HEK293 (cell line): Measurements from ENCODE around the gene HOXA6.

Source experiments
- CTCF ChIP-seq: fragments of 450-650 bp; formaldehyde crosslinking; IDR thresholded peaks from 2 replicates; pipeline ENCODE4 v1.5.1; 2016; ENCODE audit warnings: missing biosample characterization, missing genetic modification characterization
- ELK4 ChIP-seq: IDR thresholded peaks from 2 replicates; pipeline ENCODE4 v1.6.1; 2011; ENCODE audit warnings: mild to moderate bottlenecking, low read depth, low read length, borderline replicate concordance
- SP2 ChIP-seq: fragments of 450-650 bp; formaldehyde crosslinking; IDR thresholded peaks from 2 replicates; pipeline ENCODE4 v1.5.1; 2016; ENCODE audit warnings: missing biosample characterization, missing genetic modification characterization
- ZNF121 ChIP-seq: fragments of 450-650 bp; formaldehyde crosslinking; IDR thresholded peaks from 2 replicates; pipeline ENCODE4 v1.5.1; 2016; ENCODE audit warnings: missing biosample characterization, missing genetic modification characterization
- ZNF175 ChIP-seq: fragments of 450-650 bp; formaldehyde crosslinking; IDR thresholded peaks from 2 replicates; pipeline ENCODE4 v1.5.1; 2016; ENCODE audit warnings: missing biosample characterization, missing genetic modification characterization
- ZNF423 ChIP-seq: fragments of 450-650 bp; formaldehyde crosslinking; IDR thresholded peaks from 2 replicates; pipeline ENCODE4 v1.5.1; 2016; ENCODE audit warnings: missing biosample characterization, missing genetic modification characterization
- ZNF629 ChIP-seq: fragments of 450-650 bp; formaldehyde crosslinking; IDR thresholded peaks from 2 replicates; pipeline ENCODE4 v1.5.1; 2017; ENCODE audit warnings: missing biosample characterization, missing genetic modification characterization
- TF ChIP-seq, protein P1 (sequence below): fragments of 450-650 bp; formaldehyde crosslinking; IDR thresholded peaks from 2 replicates; pipeline ENCODE4 v1.5.1; 2017; ENCODE audit warnings: missing biosample characterization, missing genetic modification characterization

GRCh38 chr7:27156508-27156898, 8.9 kb upstream of the HOXA6 start, which contains the start of gene HOXA7:
- no peak for TF ChIP-seq CTCF
- TF ChIP-seq ZNF175 (tag by site-specific recombination), result no peak
- no peak for TF ChIP-seq ZNF121 (tag by site-specific recombination)
- no peak for TF ChIP-seq ZNF423 (tag by site-specific recombination)
- no peak for TF ChIP-seq ZNF629
- TF ChIP-seq SP2 (tag by site-specific recombination), result no peak
- TF ChIP-seq, protein P1, sequence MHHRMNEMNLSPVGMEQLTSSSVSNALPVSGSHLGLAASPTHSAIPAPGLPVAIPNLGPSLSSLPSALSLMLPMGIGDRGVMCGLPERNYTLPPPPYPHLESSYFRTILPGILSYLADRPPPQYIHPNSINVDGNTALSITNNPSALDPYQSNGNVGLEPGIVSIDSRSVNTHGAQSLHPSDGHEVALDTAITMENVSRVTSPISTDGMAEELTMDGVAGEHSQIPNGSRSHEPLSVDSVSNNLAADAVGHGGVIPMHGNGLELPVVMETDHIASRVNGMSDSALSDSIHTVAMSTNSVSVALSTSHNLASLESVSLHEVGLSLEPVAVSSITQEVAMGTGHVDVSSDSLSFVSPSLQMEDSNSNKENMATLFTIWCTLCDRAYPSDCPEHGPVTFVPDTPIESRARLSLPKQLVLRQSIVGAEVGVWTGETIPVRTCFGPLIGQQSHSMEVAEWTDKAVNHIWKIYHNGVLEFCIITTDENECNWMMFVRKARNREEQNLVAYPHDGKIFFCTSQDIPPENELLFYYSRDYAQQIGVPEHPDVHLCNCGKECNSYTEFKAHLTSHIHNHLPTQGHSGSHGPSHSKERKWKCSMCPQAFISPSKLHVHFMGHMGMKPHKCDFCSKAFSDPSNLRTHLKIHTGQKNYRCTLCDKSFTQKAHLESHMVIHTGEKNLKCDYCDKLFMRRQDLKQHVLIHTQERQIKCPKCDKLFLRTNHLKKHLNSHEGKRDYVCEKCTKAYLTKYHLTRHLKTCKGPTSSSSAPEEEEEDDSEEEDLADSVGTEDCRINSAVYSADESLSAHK, result 0 out of 2 replicates have a peak, but pooled peaks have one; percentile 24
- no peak for TF ChIP-seq ELK4
